Mesenteric fat pad (tissue), 1 donor: ENCODE results near the gene TASP1. TPM values are rescaled to one million over a fixed set of nuclear protein-coding genes. Genes with fewer than 3 reads are reported as not detected.
"Not testable (repeated sequence)": the region's sequence is repeated elsewhere in the genome, so short reads cannot be mapped to it uniquely, and the experiment has no call there.

ENCODE experiments used
- DNase-seq: peaks from one replicate; pipeline ENCODE4 v3.0.0-alpha.2; 2020; ENCODE audit warnings: low spot score
- total RNA-seq: library from RNA; stranded (reverse); fragmentation: NEBNext Ultra II Directional; extraction: Animal tissue kit (Norgen Biotek cat#: 25700); gene quantifications from one replicate; pipeline ENCODE4 v1.2.1, GENCODE V29; 2021
- donor health status: DM: yes; HTN: yes; CAD: no.

The TASP1 gene
- total RNA-seq, 1 donor from 2014 or later = 10.9 TPM

DNA sequence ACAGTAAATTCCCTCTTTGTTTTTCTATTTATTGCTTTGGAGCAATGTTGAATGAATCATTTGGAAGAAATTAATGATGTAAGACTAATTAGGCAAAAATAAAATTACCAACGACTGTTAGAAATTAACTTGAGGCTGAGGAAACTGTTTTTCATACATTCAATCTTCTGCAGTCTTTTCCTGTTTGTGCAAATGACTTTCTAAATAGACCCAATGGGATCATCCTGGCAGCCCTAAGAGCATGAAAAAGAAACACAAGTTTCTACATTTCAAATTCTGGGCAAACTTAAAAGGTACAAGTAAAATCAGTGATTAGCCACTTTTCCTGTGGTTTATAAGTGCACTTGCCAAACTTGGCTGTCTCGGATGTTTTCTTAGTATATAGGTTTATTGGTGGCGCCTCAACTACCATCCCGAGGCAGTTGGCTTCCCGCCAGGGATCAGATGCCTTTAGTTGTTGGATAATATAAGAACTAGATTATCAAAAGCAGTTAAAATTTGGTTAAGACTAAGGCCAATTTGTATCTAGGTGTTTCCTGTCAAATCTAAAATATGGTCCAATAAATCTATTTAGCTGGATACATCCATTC, 236.5 kb downstream of the TASP1 start:
- no peak for DNase-seq

DNA sequence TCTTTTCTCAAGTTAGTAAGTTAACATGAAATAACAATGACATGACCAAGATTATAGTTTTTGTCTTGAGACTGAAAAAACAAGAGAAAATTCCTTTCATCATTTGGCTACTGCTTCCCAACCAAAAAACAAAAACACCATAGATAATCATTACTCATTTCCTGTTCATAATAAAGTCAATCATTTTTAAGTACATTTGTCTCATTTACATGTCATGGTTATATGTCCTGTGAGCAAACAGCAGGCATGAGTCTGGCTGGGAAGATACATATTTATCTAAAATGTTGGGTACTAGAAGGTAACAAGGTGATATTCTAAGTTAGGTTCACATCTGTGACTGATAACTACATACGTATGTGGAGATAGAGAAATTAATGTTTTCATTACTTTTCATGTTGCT, 237.1 kb downstream of the TASP1 start:
- no peak for DNase-seq

DNA sequence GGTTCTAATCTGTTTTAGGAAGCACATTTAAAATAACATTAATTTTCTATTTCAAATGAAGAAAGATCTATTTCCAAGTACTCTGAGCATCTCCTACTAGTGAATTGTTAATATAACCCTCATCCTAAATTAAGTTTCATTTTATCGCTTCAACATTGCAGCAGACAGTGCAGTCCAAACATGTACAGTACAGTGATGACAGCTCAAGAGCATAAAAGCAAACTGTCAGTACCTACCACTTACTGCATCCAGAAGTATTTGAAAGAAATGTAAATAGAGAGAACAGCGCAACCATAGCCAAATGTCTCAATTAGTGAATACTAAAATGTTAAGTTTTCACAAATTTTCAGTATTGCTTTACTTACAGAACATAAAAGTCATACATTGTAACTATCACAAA, 238.3 kb downstream of the TASP1 start:
- DNase-seq = no peak

DNA sequence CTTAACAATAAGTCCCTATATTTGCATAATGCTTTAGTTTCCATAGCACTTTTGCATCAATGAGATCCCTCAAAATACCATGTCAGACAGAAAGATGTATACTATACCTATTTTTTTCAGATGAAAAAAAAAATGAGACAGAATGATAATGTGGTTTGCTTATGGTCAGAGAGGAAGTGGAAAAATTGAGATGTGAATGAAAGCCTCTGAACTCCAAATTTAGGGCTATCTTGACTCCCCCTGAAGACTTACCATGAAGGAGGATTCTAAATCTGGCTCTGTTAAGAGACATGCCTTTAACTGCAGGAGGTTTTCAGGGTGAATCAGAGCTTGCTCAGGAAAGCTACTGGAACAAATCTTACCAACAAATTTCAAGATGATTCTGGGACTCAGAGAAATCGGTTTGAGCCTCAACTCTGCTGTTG, 241.4 kb downstream of the TASP1 start:
- DNase-seq = no peak

DNA sequence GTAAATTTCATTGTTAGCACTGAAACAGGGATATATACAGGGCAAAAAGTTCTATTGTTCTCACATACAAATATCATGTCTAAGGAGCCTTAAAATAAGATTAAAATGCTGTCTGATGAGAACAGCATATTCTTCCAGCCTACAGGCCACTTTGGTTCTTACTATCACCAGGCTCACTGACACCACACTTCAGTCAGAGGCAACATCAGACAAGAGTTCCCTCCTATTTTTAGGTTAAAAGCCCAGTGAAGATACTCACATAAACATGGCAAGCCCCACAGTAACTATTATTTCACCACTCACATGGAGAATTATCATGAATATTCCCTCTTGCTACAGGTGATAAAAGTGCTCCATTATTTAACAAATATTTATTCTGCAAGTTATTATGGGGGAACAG, 241.9 kb downstream of the TASP1 start:
- no peak for DNase-seq

DNA sequence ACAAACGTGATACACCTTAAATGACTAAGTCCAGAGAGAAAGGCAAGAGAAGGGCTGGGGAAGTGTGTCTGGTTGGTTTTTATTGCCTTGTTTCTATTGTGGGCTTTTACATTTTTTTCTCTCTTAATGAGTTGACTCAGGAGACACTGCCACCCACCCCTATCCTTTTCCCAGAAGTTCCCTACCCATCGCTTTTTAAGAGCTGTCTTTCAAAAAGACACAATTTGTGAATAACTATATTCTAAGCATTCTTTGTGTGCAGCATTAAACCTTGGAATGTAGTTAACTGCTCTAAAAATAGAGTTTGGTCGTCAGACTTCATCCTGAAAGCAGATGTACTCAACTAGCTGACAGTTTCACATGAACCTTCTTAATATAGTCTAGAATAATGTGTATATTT, 242.7 kb downstream of the TASP1 start:
- DNase-seq = no peak

DNA sequence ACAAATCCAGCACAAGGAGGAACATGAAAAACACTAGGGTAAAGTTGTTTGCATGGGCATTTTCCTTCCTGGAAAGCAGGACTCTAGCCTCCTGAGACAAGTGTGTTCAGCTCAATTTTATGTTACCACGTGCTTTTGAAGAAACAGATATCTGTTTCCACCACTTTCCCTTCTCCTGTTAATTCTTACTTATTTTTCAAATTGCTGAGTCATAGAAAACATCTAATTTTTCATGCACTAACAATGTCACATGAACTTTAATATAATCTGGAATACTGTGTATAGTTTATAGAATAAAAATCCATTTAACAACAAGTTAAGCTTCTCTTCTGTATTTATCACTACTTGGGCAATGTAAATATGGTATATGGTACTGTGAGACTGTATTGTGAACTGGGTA, 243.5 kb downstream of the TASP1 start:
- no peak for DNase-seq

DNA sequence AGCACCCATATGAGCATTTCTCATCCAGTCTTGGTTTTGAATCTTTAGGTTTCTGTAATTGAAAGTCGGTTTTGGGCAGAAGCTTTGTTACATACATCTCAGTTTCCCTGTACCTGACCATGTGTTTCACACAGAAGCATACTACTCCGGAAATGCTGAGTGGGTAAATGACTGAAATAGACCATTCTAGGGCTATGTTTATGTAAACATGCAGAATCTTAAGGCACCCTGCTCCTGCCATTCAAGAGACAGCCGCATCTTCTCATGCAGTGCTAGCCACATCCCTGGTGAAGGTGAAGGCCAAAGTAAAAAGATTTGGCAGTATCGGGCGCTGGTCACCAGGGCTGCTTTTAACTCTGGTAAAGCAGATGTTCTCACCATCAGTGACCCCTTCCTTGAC, 246.3 kb downstream of the TASP1 start:
- DNase-seq = no peak

DNA sequence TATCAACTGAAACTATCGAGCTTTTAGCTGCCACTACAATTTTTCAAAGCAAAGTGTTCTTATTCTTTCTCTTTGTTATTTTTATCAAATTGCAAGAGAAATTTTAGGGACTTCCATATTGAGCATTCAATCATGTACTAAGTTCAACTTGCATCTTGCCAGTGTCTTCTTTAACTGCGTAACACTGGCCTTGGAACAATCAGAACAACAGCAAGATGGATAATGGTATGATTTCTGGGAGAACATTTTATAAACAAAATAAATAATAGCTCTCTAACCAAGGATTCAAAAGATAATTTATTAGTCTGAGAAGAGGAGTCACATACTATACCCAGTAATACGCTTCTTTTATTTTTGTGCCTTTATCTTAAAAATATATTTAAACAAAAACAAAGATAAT, 249.6 kb downstream of the TASP1 start:
- no peak for DNase-seq

DNA sequence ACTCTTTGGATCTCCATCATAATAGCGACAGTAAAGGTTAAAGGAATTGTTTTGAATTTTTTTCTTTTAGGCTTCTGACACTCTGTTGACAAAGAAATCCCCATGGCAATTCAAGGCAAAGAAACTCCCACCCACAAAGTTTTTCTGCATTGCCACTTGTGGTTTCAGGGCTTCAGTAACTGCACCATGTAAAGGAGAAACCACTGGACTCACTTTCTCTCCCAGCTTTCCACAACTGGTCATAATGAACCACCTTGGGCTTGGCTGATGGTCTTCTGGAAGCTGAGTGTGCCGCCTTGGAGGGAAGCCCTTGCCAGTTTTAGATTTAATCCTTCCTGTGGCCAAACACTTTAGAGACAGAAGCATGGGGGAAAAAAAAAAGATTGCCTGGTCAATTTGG, 254.6 kb downstream of the TASP1 start:
- DNase-seq = no peak

DNA sequence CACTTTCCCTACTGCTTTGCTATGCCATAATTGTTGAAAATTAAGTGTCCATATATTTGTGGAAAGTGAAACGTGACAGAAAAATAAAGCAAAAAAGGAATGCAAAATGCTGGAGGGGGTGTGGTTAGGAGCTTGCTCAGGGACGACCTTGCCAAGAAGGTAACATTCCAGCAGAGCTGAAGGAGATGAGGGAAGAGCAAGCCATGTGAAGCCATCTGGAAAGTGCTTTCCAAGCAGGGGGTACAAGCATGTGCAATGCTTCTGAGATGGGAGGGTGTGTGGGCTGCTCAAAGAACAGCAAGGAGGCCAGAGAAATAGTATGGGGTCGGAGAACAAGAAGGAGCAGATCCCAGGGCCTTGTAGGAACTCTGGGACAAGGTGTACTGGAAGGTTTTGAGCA, 255.9 kb downstream of the TASP1 start:
- DNase-seq = no peak

DNA sequence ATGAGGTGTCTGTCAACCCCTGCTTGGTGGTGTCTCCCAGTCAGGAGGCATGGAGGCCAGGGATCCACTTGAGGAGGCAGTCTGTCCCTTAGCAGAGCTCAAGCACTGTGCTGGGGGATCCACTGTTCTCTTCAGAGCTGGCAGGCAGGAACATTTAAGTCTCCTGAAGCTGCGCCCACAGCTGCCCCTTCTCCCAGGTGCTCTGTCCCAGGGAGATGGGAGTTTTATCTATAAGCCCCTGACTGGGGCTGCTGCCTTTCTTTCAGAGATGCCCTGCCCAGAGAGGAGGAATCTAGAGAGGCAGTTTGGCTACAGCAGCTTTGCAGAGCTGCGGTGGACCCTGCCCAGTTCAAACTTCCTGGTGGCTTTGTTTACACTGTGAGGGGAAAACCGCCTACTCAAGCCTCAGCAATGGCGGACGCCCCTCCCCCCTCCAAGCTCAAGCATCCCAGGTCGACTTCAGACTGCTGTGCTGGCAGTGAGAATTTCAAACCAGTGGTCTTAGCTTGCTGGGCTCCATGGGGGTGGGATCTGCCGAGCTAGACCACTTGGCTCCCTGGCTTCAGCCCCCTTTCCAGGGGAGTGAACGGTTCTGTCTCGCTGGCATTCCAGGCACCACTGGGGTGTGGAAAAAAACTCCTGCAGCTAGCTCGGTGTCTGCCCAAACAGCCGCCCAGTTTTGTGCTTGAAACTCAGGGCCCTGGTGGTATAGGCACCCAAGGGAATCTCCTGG, 258.1 kb downstream of the TASP1 start:
- DNase-seq = not testable (repeated sequence)

DNA sequence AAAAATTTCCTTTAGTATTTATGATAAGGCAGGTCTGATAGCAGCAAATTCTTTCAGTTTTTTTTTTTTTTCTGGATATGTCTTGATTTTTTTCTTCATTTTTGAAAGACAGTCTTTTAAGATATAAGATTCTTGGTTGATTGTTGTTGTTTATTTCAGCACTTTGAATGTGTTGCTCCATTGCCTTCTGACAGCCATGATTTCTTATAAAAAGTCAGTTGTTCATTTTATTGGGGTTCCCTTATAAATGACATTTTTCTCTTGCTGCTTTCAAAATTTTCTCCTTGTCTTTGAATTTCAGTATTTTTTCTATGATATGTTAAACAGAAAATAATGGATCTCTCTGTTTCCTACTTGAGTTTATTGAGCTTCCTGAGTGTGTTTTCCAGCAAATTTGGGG, 265.3 kb downstream of the TASP1 start:
- no peak for DNase-seq

DNA sequence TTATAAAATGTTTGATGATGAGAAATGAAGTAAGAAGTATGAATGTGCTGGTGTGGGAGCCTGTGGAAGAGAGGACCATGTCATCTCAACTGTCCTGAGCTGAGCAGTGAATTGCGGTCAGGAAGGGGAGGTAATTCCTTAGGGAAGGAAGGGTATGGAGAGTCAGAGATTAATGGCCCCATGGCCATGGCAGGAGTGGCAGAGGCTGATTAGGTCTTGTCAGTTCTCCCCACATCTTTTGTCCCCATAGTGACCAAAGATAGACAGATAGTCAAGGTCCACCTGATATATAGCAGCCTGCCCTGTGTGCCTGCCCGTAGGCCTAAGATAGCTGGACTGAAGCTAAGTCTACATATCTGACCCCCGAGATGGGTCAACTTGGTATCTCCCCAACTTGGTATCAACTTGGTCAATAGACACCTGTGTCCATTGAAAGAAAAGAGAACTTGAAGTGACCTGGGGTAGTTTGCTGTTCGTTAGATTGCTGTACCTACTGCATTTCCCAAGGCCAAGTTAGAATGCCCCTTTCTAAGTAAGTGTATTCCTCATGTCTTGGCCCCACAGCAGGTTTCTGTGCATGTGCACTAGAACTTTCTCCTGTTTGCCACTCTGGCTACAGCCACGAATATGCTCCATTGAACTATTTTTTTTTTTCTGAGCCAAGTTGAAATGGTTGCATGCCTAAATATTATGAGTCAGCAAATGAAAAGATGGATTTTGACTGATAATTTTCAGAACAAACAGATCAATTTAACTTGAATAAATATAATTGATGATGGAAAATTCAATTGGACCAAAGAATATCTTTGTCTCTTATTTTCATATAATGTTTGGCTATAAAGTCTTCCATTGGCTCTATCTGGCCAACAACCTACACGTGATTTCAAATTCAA, 274.2 kb downstream of the TASP1 start:
- no peak for DNase-seq

DNA sequence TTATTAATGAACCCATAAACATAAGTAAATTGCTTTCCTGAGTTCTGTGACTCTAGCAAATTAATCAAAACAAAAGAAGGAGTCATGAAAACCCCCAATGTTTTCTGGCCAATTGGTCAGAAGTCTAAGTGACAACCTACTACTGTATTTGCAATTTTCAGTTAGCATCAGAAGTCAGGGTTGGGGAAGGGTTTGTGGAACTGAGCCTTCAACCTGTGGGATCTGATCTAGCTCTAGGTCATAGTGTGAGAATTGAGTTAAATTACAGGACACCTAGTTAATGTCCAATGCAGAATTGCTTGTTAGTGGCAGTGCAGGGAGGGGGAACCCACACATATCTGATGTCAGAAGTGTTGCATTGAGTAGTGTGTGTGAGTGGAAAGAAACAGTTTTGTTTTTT, 275.3 kb downstream of the TASP1 start:
- no peak for DNase-seq

DNA sequence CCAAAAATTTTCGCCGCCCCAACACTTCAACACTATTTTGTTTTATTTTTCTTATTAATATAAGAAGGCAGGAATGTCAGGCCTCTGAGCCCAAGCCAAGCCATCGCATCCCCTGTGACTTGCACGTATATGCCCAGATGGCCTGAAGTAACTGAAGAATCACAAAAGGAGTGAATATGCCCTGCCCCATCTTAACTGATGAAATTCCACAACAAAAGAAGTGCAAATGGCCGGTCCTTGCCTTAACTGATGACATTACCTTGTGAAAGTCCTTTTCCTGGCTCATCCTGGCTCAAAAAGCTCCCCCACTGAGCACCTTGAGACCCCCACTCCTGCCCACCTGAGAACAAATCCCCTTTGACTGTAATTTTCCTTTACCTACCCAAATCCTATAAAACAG, 276.6 kb downstream of the TASP1 start:
- not testable (repeated sequence) for DNase-seq

DNA sequence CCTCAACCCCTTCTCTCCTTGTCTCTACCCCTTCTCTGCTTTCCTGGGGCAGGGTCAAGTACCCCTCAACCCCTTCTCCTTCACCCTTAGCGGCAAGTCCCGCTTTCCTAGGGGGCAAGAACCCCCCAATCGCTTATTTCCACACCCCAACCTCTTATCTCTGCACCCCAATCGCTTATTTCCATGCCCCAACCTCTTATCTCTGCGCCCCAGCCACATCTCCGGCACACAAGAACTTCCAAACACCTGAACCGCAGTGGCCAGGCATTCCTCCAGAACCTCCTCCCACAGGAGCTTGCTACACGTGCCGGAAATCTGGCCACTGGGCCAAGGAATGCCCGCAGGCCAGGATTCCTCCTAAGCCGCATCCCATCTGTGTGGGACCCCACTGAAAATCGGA, 279.8 kb downstream of the TASP1 start:
- not testable (repeated sequence) for DNase-seq

DNA sequence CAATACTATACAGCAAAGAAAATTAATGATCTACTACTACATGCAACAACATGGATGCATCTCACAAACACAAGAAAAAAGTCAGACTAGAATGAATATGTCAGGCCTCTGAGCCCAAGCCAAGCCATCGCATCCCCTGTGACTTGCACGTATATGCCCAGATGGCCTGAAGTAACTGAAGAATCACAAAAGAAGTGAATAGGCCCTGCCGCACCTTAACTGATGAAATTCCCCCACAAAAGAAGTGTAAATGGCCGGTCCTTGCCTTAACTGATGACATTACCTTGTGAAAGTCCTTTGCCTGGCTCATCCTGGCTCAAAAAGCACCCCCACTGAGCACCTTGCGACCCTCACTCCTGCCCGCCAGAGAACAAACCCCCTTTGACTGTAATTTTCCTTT, 280.9 kb downstream of the TASP1 start:
- not testable (repeated sequence) for DNase-seq

DNA sequence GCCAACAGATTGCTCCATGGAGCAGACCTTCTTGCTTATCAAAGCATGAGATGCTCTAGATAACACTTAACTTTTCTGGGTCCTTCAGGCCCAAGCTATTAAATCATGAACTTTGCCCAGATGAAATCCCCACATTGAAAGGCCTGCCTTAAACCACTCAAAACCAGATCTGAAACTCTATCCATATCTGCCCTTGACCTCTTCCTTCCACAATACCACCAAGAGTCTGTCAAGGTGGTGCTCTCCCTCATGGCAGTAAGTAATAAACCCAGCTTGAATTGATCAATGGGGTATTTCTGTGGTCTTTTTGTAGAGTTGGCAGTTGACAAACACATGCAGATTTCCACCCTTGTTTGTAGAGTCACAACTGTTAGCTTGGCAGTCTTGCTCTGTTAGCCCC, 282.1 kb downstream of the TASP1 start:
- no peak for DNase-seq

DNA sequence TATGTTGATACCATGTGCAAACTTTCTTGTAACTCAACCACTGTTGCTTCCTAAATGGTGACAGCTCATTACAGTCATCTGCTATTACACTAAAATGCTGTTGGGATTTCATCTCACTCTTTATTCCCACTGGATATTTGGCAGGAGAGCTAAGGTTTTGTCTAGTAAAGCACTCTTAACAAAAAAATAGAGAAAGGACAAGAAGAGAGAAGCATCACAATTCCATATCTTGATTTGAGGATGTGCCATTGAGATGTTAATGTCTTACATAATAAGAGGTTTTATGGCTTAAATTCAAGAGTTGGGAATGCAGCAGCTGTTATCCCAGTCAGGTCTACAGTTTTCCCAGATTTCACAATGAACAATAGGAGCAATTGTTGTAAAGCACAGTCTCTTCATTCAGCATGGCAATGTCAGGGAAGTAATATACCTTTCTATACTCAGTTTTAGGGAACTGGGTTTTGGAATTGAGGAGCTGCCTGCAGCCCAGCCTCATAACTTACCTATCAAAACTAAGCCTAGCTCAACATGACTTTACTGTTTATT, 282.7 kb downstream of the TASP1 start:
- DNase-seq = no peak

DNA sequence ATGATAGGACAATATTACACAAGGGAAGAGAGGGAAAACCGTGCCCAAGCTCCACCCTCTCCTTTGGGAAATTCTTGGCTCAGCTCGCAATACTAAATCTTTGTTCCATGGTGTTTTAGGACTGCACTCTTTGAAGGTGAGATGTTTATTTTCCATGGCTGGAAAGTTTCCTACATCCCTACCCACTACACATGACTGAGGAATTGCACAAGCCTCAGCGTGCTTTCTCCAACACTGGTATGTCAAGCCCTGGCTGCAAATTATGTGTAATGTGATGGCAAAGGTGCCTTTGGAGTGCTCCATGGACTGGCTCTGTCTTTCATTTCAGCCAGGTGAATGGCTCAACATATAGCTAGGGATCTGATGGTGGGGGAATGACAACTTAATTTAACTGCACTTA, 283.3 kb downstream of the TASP1 start:
- DNase-seq = no peak
